ENCODE data around the gene DMRT1.

The DMRT1 gene

GRCh38 chr9:841371-842209, at the start of gene DMRT1:
Gene DMRT1, plus strand, starts transcription at chr9:841697. Its CDS starts 142 bp downstream, at chr9:841839.
- DNase-seq: no peak

- no peak for DNase-seq
These were observed 48.9 kb upstream of the DMRT1 start for GRCh38 chr9:792331-793260.

- no peak for DNase-seq
These were observed 47.1 kb upstream of the DMRT1 start for GRCh38 chr9:794386-794785.

- DNase-seq: no peak
These were observed 45.6 kb upstream of the DMRT1 start for GRCh38 chr9:795869-796268.

GRCh38 chr9:800591-801150, 40.8 kb upstream of the DMRT1 start:
- DNase-seq: no peak

- DNase-seq: no peak
These were observed 40.0 kb upstream of the DMRT1 start for GRCh38 chr9:801399-802071.

- DNase-seq: no peak
These were observed 37.5 kb upstream of the DMRT1 start for GRCh38 chr9:804026-804425.

GRCh38 chr9:805151-805550, 36.3 kb upstream of the DMRT1 start:
- DNase-seq: no peak

GRCh38 chr9:806285-807156, 35.0 kb upstream of the DMRT1 start:
- no peak for DNase-seq

- DNase-seq: no peak
These were observed 30.4 kb upstream of the DMRT1 start for GRCh38 chr9:811106-811531.

- DNase-seq: no peak
These were observed 22.5 kb upstream of the DMRT1 start for GRCh38 chr9:818958-819357.

GRCh38 chr9:826500-827280, 14.8 kb upstream of the DMRT1 start:
- no peak for DNase-seq

GRCh38 chr9:840343-840742, 1.2 kb upstream of the DMRT1 start:
- no peak for DNase-seq

GRCh38 chr9:842635-843426, 1.3 kb downstream of the DMRT1 start:
- DNase-seq: no peak

GRCh38 chr9:843427-843785, 1.9 kb downstream of the DMRT1 start:
- DNase-seq: no peak

- no peak for DNase-seq
These were observed 5.4 kb downstream of the DMRT1 start for GRCh38 chr9:846852-847251.

- no peak for DNase-seq
These were observed 6.0 kb downstream of the DMRT1 start for GRCh38 chr9:847505-847904.

- DNase-seq: no peak
These were observed 7.9 kb downstream of the DMRT1 start for GRCh38 chr9:849431-849830.

GRCh38 chr9:852539-852938, 11.0 kb downstream of the DMRT1 start:
- no peak for DNase-seq

GRCh38 chr9:859251-859650, 17.8 kb downstream of the DMRT1 start:
- no peak for DNase-seq

Measured in activated effector memory CD4-positive, alpha-beta T cell treated with anti-CD3 and anti-CD28 coated beads, Interleukin-2, amount 50 U/mL, for 16 hours (primary cell).